Kidney (tissue), 14 donors: ENCODE results near the gene BNIP3. TPM values are rescaled to one million over a fixed set of nuclear protein-coding genes. Genes with fewer than 3 reads are reported as not detected.
A peak's percentile ranks its signal among the peaks of the same experiment; 100 is the strongest.

Experiments used
- DNase-seq, 5 donors: peaks; one replicate each; pipeline ENCODE4 v3.0.0-alpha.2; 2013 to 2020
- FAIRE-seq: peaks from 2 replicates; lab custom pipeline; 2012; peaks lifted over from hg19 to GRCh38; lab: Jason Lieb, UNC
- H3K27ac ChIP-seq, 2 donors: one replicate each; pipeline ENCODE4 v1.7.0; 2013; ENCODE audit warnings: low read depth in 2 of 2, low read length in 2 of 2, inconsistent platforms in 1 of 2
- H3K27me3 ChIP-seq: one replicate; pipeline ENCODE4 v1.7.1; 2013; ENCODE audit warnings: low read length, inconsistent platforms; ENCODE audit not compliant: control insufficient read depth, insufficient read depth
- H3K36me3 ChIP-seq, 3 donors: one replicate each; pipeline versions ENCODE4 v1.7.0 to v1.7.1; 2013; ENCODE audit warnings: low read length in 3 of 3, control low read depth in 1 of 3, inconsistent platforms in 1 of 3; ENCODE audit not compliant: insufficient read depth in 3 of 3, control insufficient read depth in 2 of 3
- H3K4me1 ChIP-seq, 3 donors: one replicate each; pipeline versions ENCODE4 v1.7.0 to v1.7.1; 2013; ENCODE audit warnings: low read length in 3 of 3, inconsistent platforms in 1 of 3, low read depth in 1 of 3; ENCODE audit not compliant: control insufficient read depth in 2 of 3, insufficient read depth in 2 of 3
- H3K4me3 ChIP-seq, 3 donors: one replicate each; pipeline versions ENCODE4 v1.7.0 to v1.8.1; 2013; ENCODE audit warnings: low read length in 3 of 3, control low read depth in 1 of 3, inconsistent platforms in 1 of 3
- H3K9ac ChIP-seq, 3 donors: one replicate each; pipeline versions ENCODE4 v1.7.0 to v1.7.1; 2013; ENCODE audit warnings: low read length in 3 of 3, control low read depth in 1 of 3, inconsistent platforms in 1 of 3
- H3K9me3 ChIP-seq, 3 donors: one replicate each; pipeline versions ENCODE4 v1.7.0 to v1.7.1; 2013; ENCODE audit warnings: low read length in 3 of 3, control low read depth in 1 of 3, inconsistent platforms in 1 of 3; ENCODE audit not compliant: control insufficient read depth in 2 of 3, insufficient read depth in 1 of 3
- intact Hi-C: fragments of 100-400 bp; cut with DNase I; formaldehyde crosslinking; loops from one replicate; pipeline ENCODE4 v1.11.1; 2022
- polyA plus RNA-seq: library from polyadenylated mRNA; stranded (reverse); fragments of 350-450 nt; fragmentation: Illumina TruSeq; extraction: RNeasy Lipid Tissue Mini Kit (QIAGEN cat#74804); gene quantifications from one replicate; pipeline ENCODE4 v1.2.3, GENCODE V29; 2014; ENCODE audit warnings: low read depth, low replicate concordance; ENCODE audit not compliant: insufficient read depth
- total RNA-seq: library from RNA; stranded (reverse); fragmentation: NEBNext Ultra II Directional; extraction: Animal tissue kit (Norgen Biotek cat#: 25700); gene quantifications from one replicate; pipeline ENCODE4 v1.2.1, GENCODE V29; 2021
- TF ChIP-seq, protein P1 (sequence below): IDR thresholded peaks from 3 replicates; pipeline ENCODE4 v1.5.1; 2012; ENCODE audit warnings: mild to moderate bottlenecking, moderate library complexity, borderline replicate concordance; ENCODE audit not compliant: insufficient read depth; ENCODE audit errors: extremely low read depth
- donor health status: control.
- donor health status: control.
- donor health status: control.
- donor health status: control.
- donor health status: control.
- donor health status: DM: yes; HTN: yes; CAD: no.
- donor health status: Normal renal cell carcinoma (clear cell type).

Gene BNIP3
- total and polyA plus RNA-seq, 2 donors from 2014 or later: 49.6 to 75.4 TPM

DNA sequence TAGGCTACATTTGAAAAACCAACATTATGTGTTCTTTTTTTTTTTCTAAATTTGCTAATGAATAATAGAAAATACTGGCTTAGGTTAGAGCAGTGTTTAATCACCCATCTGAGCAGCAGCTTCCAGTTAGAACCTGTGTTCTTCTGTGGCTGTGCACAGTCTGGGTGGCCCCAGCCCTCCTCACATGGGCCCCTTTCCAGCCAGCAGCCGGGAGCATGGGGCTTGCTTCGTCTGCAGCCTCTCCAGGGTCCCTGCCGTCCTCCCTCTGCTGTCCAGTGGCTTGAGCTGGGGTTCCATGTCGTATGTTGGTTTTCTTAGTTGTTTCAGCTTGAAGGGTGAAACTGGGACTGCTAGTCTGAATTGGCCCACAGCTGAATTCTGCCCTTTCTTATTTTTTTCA lies 37.3 kb downstream of the BNIP3 start:
- H3K36me3 ChIP-seq: peaks cover 10 to 60% (median 34%) of the 10 kb centered on the region in 3 donors
- no peak for FAIRE-seq
- intact Hi-C loops: no loop called here

GRCh38 chr10:131943021-131943814 lies 38.5 kb downstream of the BNIP3 start:
- Histone ChIP-seq H3K9ac (no peak overlapping the region), H3K9me3 (no peaks in the 10 kb centered on the region), H3K4me3 (no peak overlapping the region), H3K27ac (no peak overlapping the region), H3K27me3 (no peaks in the 10 kb centered on the region), H3K4me1 (peaks cover 0 to 17% (median 7%) of the 10 kb centered on the region in 3 donors), H3K36me3 (peaks cover 10 to 55% (median 35%) of the 10 kb centered on the region in 3 donors)
- peak in 2 of 5 donors; percentile 23 to 43 for DNase-seq
- intact Hi-C loops: no loop called here
- FAIRE-seq: no peak
- TF ChIP-seq, protein P1, sequence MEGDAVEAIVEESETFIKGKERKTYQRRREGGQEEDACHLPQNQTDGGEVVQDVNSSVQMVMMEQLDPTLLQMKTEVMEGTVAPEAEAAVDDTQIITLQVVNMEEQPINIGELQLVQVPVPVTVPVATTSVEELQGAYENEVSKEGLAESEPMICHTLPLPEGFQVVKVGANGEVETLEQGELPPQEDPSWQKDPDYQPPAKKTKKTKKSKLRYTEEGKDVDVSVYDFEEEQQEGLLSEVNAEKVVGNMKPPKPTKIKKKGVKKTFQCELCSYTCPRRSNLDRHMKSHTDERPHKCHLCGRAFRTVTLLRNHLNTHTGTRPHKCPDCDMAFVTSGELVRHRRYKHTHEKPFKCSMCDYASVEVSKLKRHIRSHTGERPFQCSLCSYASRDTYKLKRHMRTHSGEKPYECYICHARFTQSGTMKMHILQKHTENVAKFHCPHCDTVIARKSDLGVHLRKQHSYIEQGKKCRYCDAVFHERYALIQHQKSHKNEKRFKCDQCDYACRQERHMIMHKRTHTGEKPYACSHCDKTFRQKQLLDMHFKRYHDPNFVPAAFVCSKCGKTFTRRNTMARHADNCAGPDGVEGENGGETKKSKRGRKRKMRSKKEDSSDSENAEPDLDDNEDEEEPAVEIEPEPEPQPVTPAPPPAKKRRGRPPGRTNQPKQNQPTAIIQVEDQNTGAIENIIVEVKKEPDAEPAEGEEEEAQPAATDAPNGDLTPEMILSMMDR: peak; percentile 48

More for the DNA sequence above, 37.3 kb downstream of the BNIP3 start:
- peaks cover 0 to 17% (median 7%) of the 10 kb centered on the region in 3 donors for H3K4me1 ChIP-seq
- peak overlapping the region in 1 of 2 donors; percentile 20 for H3K27ac ChIP-seq
- TF ChIP-seq, protein P1: no peak
- no peak overlapping the region for H3K9ac ChIP-seq
- DNase-seq: peak in 3 of 5 donors; percentile 26 to 47 (median 31)
- H3K27me3 ChIP-seq: no peaks in the 10 kb centered on the region
- no peak overlapping the region for H3K4me3 ChIP-seq
- H3K9me3 ChIP-seq: no peaks in the 10 kb centered on the region

DNA sequence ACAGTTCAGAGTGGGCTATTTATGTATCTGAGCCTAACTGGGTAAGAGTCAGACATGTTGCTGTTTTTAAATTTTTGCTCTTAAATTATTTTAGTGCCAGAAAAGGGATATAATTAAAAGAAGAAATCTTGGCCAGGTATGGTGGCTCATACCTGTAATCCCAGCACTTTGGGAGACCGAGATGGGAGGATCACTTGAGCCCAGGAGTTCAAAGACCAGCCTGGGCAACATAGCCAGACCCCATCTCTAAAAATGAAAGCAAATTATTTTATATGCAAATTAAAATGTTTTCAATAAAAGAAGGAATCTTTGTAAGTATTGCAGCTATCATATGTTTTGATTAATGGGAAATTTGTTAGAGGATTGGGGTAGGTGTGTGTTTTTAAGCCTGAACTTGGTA lies 39.3 kb downstream of the BNIP3 start:
- DNase-seq (no peak), FAIRE-seq (no peak)
- Histone ChIP-seq H3K4me3 (no peak overlapping the region), H3K9me3 (no peaks in the 10 kb centered on the region), H3K36me3 (peaks cover 7 to 48% (median 30%) of the 10 kb centered on the region in 3 donors), H3K9ac (no peak overlapping the region), H3K27me3 (no peaks in the 10 kb centered on the region), H3K27ac (no peak overlapping the region), H3K4me1 (peaks cover 0 to 18% (median 7%) of the 10 kb centered on the region in 3 donors)
- intact Hi-C loops: no loop called here
- TF ChIP-seq, protein P1: no peak
